ENCODE data around the gene RBP3.

DNA sequence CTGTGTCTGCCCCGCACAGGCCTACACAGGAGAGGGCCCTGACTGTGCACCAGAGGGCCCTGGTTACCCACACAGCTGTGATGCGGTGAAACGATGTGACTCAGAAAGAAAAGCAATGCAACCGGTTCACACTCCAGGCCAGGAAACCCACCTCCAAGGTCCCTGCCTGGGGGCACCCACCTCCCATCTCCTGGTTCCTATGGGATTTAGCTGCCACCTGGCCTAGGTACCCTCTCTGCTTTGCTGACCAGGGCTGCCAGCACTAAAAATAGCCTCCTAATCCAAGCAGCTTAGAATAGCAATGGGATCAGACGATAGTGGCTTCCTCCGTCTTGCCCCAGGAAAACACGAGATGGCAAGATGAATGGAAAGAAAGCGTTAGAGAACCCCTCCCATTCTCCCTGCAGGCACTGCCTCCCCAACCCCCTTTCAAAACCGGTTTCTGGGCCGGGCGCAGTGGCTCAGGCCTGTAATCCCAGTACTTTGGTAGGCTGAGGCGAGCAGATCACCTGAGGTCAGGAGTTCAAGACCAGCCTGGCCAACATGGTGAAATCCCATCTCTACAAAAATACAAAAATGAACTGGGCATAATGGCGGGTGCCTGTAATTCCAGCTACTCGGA is 12.4 kb downstream of the RBP3 start:
- TF ChIP-seq, protein P1, sequence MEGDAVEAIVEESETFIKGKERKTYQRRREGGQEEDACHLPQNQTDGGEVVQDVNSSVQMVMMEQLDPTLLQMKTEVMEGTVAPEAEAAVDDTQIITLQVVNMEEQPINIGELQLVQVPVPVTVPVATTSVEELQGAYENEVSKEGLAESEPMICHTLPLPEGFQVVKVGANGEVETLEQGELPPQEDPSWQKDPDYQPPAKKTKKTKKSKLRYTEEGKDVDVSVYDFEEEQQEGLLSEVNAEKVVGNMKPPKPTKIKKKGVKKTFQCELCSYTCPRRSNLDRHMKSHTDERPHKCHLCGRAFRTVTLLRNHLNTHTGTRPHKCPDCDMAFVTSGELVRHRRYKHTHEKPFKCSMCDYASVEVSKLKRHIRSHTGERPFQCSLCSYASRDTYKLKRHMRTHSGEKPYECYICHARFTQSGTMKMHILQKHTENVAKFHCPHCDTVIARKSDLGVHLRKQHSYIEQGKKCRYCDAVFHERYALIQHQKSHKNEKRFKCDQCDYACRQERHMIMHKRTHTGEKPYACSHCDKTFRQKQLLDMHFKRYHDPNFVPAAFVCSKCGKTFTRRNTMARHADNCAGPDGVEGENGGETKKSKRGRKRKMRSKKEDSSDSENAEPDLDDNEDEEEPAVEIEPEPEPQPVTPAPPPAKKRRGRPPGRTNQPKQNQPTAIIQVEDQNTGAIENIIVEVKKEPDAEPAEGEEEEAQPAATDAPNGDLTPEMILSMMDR (conservative IDR thresholded peaks at IDR 0.05 in 1 of 2, IDR thresholded peaks at IDR 0.05 in 1 of 2; ENCODE audit: low read depth in 1 of 2, low read length in 2 of 2), result no peak
- TF ChIP-seq EZH2 (IDR thresholded peaks at IDR 0.05; ENCODE audit: low read length, missing control alignments), result no peak

Data from fibroblast of lung (primary cell).